ENCODE data around the gene DYNC1H1.

DNA sequence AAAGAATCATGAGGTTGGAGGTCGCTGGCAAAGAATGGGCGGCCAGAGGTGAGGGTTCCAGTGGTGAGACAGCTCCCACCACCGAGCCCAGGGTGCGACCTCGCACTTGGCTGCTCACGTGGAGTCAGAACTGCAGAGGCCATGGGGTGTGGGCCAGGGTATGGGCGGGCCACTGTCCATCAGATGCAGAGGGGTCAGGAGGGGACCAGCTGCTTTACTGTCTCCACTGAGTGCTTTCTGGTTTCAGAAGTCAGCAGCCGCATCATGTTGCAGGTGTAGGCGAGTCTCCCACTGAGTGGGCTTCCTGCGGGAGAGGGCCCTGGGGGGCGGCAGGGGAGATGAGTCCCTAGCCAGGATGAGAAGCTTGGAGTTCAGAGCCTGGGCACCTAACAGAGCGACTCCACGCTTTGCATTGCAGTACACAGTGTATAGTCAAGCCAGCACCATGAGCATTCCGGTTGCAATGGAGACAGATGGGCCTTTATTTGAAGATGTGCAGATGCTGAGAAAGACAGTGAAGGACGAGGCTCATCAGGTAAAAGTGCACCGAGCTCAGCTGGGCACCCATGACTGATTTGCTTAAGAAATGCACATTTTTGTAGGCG lies 46.9 kb upstream of the DYNC1H1 start:
- TF ChIP-seq, protein P1, sequence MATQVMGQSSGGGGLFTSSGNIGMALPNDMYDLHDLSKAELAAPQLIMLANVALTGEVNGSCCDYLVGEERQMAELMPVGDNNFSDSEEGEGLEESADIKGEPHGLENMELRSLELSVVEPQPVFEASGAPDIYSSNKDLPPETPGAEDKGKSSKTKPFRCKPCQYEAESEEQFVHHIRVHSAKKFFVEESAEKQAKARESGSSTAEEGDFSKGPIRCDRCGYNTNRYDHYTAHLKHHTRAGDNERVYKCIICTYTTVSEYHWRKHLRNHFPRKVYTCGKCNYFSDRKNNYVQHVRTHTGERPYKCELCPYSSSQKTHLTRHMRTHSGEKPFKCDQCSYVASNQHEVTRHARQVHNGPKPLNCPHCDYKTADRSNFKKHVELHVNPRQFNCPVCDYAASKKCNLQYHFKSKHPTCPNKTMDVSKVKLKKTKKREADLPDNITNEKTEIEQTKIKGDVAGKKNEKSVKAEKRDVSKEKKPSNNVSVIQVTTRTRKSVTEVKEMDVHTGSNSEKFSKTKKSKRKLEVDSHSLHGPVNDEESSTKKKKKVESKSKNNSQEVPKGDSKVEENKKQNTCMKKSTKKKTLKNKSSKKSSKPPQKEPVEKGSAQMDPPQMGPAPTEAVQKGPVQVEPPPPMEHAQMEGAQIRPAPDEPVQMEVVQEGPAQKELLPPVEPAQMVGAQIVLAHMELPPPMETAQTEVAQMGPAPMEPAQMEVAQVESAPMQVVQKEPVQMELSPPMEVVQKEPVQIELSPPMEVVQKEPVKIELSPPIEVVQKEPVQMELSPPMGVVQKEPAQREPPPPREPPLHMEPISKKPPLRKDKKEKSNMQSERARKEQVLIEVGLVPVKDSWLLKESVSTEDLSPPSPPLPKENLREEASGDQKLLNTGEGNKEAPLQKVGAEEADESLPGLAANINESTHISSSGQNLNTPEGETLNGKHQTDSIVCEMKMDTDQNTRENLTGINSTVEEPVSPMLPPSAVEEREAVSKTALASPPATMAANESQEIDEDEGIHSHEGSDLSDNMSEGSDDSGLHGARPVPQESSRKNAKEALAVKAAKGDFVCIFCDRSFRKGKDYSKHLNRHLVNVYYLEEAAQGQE (IDR thresholded peaks at IDR 0.05; ENCODE audit: unreplicated experiment) = no peak
- TF ChIP-seq, protein P2, sequence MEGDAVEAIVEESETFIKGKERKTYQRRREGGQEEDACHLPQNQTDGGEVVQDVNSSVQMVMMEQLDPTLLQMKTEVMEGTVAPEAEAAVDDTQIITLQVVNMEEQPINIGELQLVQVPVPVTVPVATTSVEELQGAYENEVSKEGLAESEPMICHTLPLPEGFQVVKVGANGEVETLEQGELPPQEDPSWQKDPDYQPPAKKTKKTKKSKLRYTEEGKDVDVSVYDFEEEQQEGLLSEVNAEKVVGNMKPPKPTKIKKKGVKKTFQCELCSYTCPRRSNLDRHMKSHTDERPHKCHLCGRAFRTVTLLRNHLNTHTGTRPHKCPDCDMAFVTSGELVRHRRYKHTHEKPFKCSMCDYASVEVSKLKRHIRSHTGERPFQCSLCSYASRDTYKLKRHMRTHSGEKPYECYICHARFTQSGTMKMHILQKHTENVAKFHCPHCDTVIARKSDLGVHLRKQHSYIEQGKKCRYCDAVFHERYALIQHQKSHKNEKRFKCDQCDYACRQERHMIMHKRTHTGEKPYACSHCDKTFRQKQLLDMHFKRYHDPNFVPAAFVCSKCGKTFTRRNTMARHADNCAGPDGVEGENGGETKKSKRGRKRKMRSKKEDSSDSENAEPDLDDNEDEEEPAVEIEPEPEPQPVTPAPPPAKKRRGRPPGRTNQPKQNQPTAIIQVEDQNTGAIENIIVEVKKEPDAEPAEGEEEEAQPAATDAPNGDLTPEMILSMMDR (conservative IDR thresholded peaks at IDR 0.05; ENCODE audit: low read depth in 2 of 2) = no peak
- TF ChIP-seq NANOG (IDR thresholded peaks at IDR 0.05; ENCODE audit: borderline replicate concordance) (no peak), JUNB (IDR thresholded peaks at IDR 0.05; ENCODE audit: unreplicated experiment) (no peak)
- TF ChIP-seq, protein P3, sequence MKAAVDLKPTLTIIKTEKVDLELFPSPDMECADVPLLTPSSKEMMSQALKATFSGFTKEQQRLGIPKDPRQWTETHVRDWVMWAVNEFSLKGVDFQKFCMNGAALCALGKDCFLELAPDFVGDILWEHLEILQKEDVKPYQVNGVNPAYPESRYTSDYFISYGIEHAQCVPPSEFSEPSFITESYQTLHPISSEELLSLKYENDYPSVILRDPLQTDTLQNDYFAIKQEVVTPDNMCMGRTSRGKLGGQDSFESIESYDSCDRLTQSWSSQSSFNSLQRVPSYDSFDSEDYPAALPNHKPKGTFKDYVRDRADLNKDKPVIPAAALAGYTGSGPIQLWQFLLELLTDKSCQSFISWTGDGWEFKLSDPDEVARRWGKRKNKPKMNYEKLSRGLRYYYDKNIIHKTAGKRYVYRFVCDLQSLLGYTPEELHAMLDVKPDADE (IDR thresholded peaks at IDR 0.05) = no peak
